Prostate gland (tissue), 2 donors: Measurements from ENCODE around the gene TXNL4A.

ENCODE experiments used
- POLR2A ChIP-seq: fragments of 450-650 bp; IDR thresholded peaks from one replicate; pipeline ENCODE4 v1.6.1; 2016; ENCODE audit warnings: antibody characterized with exemption, mild to moderate bottlenecking
- POLR2AphosphoS5 ChIP-seq: sonication (generic); formaldehyde crosslinking; IDR thresholded peaks from one replicate; pipeline ENCODE4 v1.6.1; 2017; ENCODE audit warnings: antibody characterized with exemption
- TF ChIP-seq, protein P1 (sequence below), 4 experiments: fragments of 200-600 bp in 2 of 4; fragments of 450-650 bp in 2 of 4; sonication (generic) in 2 of 4; IDR thresholded peaks; 1 replicate in 3 of 4; 2 replicates in 1 of 4; pipeline ENCODE4 v1.5.1; 2016 to 2019; ENCODE audit warnings: antibody characterized with exemption in 4 of 4, mild to moderate bottlenecking in 2 of 4, moderate library complexity in 2 of 4

- TF ChIP-seq POLR2A (no peak), POLR2AphosphoS5 (no peak)
- TF ChIP-seq, protein P1, sequence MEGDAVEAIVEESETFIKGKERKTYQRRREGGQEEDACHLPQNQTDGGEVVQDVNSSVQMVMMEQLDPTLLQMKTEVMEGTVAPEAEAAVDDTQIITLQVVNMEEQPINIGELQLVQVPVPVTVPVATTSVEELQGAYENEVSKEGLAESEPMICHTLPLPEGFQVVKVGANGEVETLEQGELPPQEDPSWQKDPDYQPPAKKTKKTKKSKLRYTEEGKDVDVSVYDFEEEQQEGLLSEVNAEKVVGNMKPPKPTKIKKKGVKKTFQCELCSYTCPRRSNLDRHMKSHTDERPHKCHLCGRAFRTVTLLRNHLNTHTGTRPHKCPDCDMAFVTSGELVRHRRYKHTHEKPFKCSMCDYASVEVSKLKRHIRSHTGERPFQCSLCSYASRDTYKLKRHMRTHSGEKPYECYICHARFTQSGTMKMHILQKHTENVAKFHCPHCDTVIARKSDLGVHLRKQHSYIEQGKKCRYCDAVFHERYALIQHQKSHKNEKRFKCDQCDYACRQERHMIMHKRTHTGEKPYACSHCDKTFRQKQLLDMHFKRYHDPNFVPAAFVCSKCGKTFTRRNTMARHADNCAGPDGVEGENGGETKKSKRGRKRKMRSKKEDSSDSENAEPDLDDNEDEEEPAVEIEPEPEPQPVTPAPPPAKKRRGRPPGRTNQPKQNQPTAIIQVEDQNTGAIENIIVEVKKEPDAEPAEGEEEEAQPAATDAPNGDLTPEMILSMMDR (IDR thresholded peaks at IDR 0.05) = no peak
These were observed 24.6 kb downstream of the TXNL4A start for GRCh38 chr18:79963658-79964329.
